ENCODE measurements around the gene MEIKIN. TPM values are rescaled to one million over a fixed set of nuclear protein-coding genes. Genes with fewer than 3 reads are reported as not detected.

MEIKIN gene
- total and polyA plus RNA-seq, 2 of the 13 experiments (the other 11 are each of a cell fraction or from before 2014, with no cell fraction given): not detected

DNA sequence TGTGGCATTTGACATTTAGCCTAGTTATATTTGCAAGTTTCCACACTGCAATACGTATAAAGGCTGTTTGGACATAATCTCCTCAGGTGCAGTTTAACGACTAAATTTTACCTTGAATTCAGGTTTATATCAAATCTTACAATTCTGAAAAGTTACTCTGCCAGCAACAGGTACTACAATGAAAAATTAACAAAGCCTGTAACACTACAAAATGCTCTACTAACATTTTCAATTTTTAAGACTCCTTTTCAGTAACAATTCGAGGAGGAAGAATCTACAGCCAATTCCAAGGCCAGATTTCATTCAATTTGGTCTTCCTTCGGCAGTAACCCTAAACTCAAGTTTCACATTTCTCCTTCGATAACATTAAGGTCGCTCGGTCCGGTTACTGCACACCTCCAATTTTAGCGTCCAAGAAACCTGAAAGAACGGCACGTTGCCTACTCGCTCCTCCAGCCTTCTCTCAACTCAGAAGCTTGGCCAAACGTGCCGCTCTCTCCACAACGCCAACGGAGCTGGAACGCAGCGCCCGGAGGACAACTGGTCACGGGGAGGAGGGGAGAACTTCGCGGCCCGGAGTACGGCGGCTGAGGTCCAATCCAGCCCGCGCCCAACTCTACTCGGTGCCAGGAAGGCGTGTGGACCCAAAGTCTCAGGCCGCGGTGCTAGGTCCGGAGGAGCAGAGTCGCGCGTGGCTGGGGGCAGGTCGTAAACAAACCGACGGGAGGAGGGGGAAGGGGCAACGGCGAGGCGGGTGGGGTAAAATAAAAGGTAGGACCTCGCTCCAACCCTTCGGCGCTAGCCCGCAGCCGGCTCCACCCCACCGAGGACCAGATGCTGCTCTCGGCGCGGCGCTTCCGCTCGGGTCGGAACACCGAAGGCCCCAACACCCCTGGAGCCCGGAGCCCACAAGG, 149.3 kb downstream of the MEIKIN start (continued):
- no peak for TF ChIP-seq THAP11 (CRISPR knock-in tag; IDR thresholded peaks at IDR 0.05)
- no peak for TF ChIP-seq ZNF788 (CRISPR knock-in tag; IDR thresholded peaks at IDR 0.05; ENCODE audit: borderline replicate concordance)
- TF ChIP-seq SMARCC2 (IDR thresholded peaks at IDR 0.05): no peak
- 0 out of 2 replicates have a peak, but pooled peaks have one; percentile 1 for TF ChIP-seq SNAI1 (CRISPR knock-in tag; IDR thresholded peaks at IDR 0.05; ENCODE audit: borderline replicate concordance)
- no peak for TF ChIP-seq DR1 (CRISPR knock-in tag; IDR thresholded peaks at IDR 0.05)
- TF ChIP-seq NFKB2 (CRISPR knock-in tag; IDR thresholded peaks at IDR 0.05; ENCODE audit: borderline replicate concordance): peak; percentile 8; the same call in 1 of the 2 replicates
- no peak for TF ChIP-seq NFIC (IDR thresholded peaks at IDR 0.05; ENCODE audit: low read length)
- TF ChIP-seq ZSCAN9 (CRISPR knock-in tag; IDR thresholded peaks at IDR 0.05; ENCODE audit: borderline replicate concordance): 0 out of 2 replicates have a peak, but pooled peaks have one; percentile 2
- TF ChIP-seq, protein P1, sequence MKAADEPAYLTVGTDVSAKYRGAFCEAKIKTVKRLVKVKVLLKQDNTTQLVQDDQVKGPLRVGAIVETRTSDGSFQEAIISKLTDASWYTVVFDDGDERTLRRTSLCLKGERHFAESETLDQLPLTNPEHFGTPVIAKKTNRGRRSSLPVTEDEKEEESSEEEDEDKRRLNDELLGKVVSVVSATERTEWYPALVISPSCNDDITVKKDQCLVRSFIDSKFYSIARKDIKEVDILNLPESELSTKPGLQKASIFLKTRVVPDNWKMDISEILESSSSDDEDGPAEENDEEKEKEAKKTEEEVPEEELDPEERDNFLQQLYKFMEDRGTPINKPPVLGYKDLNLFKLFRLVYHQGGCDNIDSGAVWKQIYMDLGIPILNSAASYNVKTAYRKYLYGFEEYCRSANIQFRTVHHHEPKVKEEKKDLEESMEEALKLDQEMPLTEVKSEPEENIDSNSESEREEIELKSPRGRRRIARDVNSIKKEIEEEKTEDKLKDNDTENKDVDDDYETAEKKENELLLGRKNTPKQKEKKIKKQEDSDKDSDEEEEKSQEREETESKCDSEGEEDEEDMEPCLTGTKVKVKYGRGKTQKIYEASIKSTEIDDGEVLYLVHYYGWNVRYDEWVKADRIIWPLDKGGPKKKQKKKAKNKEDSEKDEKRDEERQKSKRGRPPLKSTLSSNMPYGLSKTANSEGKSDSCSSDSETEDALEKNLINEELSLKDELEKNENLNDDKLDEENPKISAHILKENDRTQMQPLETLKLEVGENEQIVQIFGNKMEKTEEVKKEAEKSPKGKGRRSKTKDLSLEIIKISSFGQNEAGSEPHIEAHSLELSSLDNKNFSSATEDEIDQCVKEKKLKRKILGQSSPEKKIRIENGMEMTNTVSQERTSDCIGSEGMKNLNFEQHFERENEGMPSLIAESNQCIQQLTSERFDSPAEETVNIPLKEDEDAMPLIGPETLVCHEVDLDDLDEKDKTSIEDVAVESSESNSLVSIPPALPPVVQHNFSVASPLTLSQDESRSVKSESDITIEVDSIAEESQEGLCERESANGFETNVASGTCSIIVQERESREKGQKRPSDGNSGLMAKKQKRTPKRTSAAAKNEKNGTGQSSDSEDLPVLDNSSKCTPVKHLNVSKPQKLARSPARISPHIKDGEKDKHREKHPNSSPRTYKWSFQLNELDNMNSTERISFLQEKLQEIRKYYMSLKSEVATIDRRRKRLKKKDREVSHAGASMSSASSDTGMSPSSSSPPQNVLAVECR (CRISPR knock-in tag; IDR thresholded peaks at IDR 0.05; ENCODE audit: borderline replicate concordance): no peak
- TF ChIP-seq HOXA5 (CRISPR knock-in tag; IDR thresholded peaks at IDR 0.05): no peak
- TF ChIP-seq SOX5 (CRISPR knock-in tag; IDR thresholded peaks at IDR 0.05; ENCODE audit: borderline replicate concordance): no peak
- TF ChIP-seq, protein P2, sequence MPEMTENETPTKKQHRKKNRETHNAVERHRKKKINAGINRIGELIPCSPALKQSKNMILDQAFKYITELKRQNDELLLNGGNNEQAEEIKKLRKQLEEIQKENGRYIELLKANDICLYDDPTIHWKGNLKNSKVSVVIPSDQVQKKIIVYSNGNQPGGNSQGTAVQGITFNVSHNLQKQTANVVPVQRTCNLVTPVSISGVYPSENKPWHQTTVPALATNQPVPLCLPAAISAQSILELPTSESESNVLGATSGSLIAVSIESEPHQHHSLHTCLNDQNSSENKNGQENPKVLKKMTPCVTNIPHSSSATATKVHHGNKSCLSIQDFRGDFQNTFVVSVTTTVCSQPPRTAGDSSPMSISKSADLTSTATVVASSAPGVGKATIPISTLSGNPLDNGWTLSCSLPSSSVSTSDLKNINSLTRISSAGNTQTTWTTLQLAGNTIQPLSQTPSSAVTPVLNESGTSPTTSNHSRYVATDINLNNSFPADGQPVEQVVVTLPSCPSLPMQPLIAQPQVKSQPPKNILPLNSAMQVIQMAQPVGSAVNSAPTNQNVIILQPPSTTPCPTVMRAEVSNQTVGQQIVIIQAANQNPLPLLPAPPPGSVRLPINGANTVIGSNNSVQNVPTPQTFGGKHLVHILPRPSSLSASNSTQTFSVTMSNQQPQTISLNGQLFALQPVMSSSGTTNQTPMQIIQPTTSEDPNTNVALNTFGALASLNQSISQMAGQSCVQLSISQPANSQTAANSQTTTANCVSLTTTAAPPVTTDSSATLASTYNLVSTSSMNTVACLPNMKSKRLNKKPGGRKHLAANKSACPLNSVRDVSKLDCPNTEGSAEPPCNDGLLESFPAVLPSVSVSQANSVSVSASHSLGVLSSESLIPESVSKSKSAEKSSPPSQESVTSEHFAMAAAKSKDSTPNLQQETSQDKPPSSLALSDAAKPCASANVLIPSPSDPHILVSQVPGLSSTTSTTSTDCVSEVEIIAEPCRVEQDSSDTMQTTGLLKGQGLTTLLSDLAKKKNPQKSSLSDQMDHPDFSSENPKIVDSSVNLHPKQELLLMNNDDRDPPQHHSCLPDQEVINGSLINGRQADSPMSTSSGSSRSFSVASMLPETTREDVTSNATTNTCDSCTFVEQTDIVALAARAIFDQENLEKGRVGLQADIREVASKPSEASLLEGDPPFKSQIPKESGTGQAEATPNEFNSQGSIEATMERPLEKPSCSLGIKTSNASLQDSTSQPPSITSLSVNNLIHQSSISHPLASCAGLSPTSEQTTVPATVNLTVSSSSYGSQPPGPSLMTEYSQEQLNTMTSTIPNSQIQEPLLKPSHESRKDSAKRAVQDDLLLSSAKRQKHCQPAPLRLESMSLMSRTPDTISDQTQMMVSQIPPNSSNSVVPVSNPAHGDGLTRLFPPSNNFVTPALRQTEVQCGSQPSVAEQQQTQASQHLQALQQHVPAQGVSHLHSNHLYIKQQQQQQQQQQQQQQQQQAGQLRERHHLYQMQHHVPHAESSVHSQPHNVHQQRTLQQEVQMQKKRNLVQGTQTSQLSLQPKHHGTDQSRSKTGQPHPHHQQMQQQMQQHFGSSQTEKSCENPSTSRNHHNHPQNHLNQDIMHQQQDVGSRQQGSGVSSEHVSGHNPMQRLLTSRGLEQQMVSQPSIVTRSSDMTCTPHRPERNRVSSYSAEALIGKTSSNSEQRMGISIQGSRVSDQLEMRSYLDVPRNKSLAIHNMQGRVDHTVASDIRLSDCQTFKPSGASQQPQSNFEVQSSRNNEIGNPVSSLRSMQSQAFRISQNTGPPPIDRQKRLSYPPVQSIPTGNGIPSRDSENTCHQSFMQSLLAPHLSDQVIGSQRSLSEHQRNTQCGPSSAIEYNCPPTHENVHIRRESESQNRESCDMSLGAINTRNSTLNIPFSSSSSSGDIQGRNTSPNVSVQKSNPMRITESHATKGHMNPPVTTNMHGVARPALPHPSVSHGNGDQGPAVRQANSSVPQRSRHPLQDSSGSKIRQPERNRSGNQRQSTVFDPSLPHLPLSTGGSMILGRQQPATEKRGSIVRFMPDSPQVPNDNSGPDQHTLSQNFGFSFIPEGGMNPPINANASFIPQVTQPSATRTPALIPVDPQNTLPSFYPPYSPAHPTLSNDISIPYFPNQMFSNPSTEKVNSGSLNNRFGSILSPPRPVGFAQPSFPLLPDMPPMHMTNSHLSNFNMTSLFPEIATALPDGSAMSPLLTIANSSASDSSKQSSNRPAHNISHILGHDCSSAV (CRISPR knock-in tag; IDR thresholded peaks at IDR 0.05; ENCODE audit: borderline replicate concordance): no peak
- TF ChIP-seq REL (CRISPR knock-in tag; conservative IDR thresholded peaks at IDR 0.05): peak; percentile 5; the same call in 1 of the 2 replicates
- TF ChIP-seq, protein P3, sequence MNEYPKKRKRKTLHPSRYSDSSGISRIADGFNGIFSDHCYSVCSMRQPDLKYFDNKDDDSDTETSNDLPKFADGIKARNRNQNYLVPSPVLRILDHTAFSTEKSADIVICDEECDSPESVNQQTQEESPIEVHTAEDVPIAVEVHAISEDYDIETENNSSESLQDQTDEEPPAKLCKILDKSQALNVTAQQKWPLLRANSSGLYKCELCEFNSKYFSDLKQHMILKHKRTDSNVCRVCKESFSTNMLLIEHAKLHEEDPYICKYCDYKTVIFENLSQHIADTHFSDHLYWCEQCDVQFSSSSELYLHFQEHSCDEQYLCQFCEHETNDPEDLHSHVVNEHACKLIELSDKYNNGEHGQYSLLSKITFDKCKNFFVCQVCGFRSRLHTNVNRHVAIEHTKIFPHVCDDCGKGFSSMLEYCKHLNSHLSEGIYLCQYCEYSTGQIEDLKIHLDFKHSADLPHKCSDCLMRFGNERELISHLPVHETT (CRISPR knock-in tag; conservative IDR thresholded peaks at IDR 0.05): no peak
